Omental fat pad (tissue), 4 donors: Measurements from ENCODE around the gene F8. TPM values are rescaled to one million over a fixed set of nuclear protein-coding genes. Genes with fewer than 3 reads are reported as not detected.
A peak's percentile ranks its signal among the peaks of the same experiment; 100 is the strongest.

Source experiments
- ATAC-seq: fragments of 150-250 bp; one replicate; pipeline ENCODE4 v1.9.1; 2016; ENCODE audit warnings: mild to moderate bottlenecking, moderate library complexity; ENCODE audit not compliant: low FRiP score
- DNase-seq: peaks from one replicate; pipeline ENCODE4 v3.0.0-alpha.2; 2019; ENCODE audit warnings: low spot score
- total RNA-seq, 4 donors: library from RNA; depleted of rRNA; stranded (reverse); fragments of >200 nt; gene quantifications; one replicate each; pipeline ENCODE4 v1.1.0, GENCODE V29; 2016
- TF ChIP-seq, protein P1 (sequence below), 3 donors: fragments of 450-650 bp; IDR thresholded peaks; one replicate each; pipeline ENCODE4 v1.5.1; 2016 to 2017; ENCODE audit warnings: antibody characterized with exemption in 3 of 3, mild to moderate bottlenecking in 3 of 3, moderate library complexity in 2 of 3

The F8 gene
- total RNA-seq, 4 donors from 2014 or later: 18.2 to 184 (median 26.2) TPM

DNA sequence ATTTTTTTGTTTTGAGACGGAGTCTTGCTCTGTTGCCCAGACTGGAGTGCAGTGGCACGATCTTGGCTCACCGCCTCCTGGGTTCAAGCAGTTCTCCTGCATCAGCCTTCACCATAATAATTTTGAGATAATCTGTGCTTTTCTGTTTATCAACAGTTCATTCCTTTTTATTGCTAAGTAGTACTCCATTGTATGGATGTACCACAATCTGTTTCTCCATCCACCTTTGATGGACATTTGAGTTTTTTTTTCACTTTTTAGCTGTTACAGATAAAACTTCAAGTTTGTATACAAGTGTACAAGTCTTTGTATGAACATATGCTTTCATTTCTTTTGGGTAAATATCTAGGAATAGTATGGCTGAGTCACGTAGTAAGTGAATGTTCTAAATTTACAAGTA is 13.2 kb upstream of the F8 start:
- ATAC-seq: no peak
- TF ChIP-seq, protein P1, sequence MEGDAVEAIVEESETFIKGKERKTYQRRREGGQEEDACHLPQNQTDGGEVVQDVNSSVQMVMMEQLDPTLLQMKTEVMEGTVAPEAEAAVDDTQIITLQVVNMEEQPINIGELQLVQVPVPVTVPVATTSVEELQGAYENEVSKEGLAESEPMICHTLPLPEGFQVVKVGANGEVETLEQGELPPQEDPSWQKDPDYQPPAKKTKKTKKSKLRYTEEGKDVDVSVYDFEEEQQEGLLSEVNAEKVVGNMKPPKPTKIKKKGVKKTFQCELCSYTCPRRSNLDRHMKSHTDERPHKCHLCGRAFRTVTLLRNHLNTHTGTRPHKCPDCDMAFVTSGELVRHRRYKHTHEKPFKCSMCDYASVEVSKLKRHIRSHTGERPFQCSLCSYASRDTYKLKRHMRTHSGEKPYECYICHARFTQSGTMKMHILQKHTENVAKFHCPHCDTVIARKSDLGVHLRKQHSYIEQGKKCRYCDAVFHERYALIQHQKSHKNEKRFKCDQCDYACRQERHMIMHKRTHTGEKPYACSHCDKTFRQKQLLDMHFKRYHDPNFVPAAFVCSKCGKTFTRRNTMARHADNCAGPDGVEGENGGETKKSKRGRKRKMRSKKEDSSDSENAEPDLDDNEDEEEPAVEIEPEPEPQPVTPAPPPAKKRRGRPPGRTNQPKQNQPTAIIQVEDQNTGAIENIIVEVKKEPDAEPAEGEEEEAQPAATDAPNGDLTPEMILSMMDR (IDR thresholded peaks at IDR 0.05): no peak
- DNase-seq: no peak

DNA sequence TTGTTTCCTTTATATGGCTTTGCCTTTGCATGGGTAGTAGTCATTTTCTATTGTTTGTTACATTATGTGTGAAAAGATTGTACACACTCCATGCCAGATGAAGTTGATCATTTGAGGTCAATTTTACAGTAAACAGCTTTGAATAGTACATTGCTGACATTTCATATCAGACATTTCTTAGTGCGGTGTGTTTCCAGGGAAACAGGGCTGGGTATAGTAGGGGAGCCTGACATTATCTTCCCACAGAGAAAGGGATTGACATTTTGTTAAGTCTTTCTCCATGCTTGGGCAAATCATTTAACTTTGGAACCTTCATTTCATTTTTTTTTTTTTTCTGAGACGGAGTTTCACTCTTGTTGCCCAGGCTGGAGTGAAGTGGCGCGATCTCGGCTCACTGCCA is 9.1 kb upstream of the F8 start:
- ATAC-seq (no peak), DNase-seq (no peak)
- TF ChIP-seq, protein P1 (IDR thresholded peaks at IDR 0.05): no peak

DNA sequence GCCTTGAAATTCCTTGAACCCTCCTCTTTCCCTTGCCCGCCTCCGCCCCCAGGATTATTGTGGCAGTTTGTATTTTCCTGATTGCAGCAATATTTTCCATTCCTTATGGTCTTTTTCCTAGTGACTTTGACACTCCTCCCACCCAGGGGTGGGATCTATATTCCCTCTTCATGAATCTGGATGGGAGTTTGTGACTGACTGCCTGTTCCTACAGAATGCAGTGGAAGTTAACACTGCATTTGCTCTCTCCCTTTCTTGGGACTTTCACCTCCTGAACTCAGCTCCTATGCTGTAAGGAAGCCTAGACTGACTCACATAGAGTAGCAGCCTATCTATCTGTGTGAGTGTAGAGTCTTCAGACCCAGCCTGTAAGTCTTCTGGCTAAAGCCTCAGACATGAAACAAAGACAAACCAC is 6.4 kb upstream of the F8 start:
- TF ChIP-seq, protein P1 (IDR thresholded peaks at IDR 0.05): no peak
- DNase-seq (no peak), ATAC-seq (no peak)

DNA sequence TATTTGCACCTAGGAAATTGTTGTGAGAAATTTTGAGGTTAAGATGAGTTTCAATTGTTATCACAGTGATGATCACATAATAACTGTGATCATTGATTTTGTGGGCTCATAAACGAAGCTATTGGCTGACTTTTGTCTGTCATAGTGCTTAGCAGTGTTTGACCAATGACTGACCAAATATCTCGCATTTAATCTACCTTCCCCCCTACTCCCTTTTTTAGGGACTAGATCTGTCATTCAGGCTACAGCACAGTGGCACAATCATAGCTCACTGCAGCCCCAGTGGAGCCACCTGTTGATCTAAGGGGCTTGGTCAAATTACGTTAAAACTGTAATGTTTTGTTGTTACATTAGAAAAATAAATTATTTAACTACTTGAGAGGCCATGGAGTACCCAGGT is 5.6 kb upstream of the F8 start:
- DNase-seq: no peak
- no peak for ATAC-seq
- TF ChIP-seq, protein P1 (IDR thresholded peaks at IDR 0.05): no peak

DNA sequence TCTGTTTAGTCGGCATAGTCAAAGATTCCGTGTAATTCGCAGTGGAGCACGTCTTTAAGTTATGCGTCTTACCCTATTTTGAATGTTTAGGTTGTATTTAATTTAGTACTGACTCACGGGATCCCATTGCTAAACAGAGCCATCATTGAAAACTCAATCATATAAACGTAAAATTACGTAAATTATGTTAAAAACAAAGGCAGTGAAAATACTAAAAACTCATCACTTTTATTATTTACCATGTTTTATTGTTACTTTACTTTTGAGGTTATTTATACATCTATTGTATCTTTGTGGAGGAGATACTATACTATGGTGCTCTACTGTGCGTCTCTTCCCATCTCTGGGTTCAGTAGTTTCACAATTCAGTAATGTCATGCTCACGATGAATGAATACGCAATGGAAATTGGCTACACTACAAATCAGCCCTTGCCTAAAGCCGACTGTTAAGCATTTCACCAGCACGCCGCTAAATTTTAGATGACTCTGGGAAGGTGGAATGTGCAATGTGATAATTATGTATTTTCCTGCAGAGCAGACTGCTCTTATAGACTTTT is 5.1 kb upstream of the F8 start:
- ATAC-seq (peak; percentile 65), DNase-seq (no peak)
- TF ChIP-seq, protein P1 (IDR thresholded peaks at IDR 0.05): no peak

DNA sequence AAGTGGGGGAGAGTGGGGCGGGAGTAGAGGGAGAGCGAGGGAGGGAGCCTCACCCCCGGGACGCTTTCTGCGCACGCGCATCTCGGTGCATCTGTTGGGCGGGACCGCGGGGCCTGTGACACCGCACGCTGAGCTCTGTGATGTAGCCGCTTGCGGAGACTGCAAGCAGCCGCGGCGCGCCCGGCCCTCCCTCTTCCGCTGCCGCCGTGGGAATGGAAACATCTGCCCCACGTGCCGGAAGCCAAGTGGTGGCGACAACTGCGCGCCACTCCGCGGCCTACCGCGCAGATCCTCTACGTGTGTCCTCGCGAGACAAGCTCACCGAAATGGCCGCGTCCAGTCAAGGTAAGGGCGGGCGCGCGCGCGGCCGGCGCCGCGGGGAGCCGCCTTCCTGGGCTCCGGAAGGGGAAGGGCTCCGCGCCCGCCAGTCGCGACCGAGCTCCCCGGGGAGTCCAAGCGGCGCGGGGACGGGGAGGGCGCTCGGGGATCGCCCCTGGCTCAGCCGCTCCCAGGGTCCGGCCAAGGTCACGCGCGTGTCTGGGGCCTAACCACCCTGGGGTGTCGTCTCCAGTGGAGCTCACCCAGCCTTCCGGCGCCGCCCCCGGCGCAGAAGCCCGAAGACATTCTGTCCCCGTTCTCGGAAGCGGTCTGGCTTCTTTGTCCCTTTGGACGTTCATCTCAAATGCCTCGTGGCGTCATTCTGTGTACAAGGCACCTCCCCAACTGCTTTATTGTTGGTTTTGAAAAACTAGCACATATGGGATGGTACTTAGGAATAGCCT is 4.4 kb upstream of the F8 start, which contains the start of gene FUNDC2:
Gene FUNDC2 (plus strand): TSS at position 118 of the 782 bp plus-strand sequence. CDS start 95 bp downstream, at position 213.
- peak; percentile 43 for DNase-seq
- TF ChIP-seq, protein P1 (IDR thresholded peaks at IDR 0.05): no peak
- peak; percentile 86 for ATAC-seq

DNA sequence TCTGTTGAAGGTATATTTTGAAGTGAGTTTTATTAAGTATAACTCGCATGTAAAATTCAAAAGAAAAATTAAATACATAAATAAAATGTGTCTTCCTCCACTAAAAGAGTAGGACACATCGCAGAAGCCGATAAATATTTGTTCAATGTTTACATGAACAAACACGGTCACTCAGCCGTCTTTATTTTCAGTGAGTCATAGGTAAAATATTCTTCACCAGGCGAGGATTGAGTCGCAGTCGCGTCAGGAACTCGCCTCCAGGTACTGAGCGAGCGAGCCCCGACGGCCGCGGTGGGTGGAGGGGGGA is 3.9 kb upstream of the F8 start:
- TF ChIP-seq, protein P1 (IDR thresholded peaks at IDR 0.05): no peak
- DNase-seq: no peak
- ATAC-seq: no peak
